ENCODE results near the gene HRG. TPM values are rescaled to one million over a fixed set of nuclear protein-coding genes. Genes with fewer than 3 reads are reported as not detected.

The HRG gene, protein sequence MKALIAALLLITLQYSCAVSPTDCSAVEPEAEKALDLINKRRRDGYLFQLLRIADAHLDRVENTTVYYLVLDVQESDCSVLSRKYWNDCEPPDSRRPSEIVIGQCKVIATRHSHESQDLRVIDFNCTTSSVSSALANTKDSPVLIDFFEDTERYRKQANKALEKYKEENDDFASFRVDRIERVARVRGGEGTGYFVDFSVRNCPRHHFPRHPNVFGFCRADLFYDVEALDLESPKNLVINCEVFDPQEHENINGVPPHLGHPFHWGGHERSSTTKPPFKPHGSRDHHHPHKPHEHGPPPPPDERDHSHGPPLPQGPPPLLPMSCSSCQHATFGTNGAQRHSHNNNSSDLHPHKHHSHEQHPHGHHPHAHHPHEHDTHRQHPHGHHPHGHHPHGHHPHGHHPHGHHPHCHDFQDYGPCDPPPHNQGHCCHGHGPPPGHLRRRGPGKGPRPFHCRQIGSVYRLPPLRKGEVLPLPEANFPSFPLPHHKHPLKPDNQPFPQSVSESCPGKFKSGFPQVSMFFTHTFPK
- total RNA-seq: not detected

- Histone ChIP-seq H3K9me3 (no peaks in the 10 kb centered on the region), H3K27me3 (no peaks in the 10 kb centered on the region), H3K4me3 (no peak within 1 kb of the TSS), H3K27ac (no peak within 1 kb of the TSS), H3K4me1 (no peaks in the 10 kb centered on the region), H3K36me3 (no peaks in the 10 kb centered on the region)
- TF ChIP-seq, protein P1, sequence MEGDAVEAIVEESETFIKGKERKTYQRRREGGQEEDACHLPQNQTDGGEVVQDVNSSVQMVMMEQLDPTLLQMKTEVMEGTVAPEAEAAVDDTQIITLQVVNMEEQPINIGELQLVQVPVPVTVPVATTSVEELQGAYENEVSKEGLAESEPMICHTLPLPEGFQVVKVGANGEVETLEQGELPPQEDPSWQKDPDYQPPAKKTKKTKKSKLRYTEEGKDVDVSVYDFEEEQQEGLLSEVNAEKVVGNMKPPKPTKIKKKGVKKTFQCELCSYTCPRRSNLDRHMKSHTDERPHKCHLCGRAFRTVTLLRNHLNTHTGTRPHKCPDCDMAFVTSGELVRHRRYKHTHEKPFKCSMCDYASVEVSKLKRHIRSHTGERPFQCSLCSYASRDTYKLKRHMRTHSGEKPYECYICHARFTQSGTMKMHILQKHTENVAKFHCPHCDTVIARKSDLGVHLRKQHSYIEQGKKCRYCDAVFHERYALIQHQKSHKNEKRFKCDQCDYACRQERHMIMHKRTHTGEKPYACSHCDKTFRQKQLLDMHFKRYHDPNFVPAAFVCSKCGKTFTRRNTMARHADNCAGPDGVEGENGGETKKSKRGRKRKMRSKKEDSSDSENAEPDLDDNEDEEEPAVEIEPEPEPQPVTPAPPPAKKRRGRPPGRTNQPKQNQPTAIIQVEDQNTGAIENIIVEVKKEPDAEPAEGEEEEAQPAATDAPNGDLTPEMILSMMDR (IDR thresholded peaks at IDR 0.05): no peak
- no peak for DNase-seq (ENCODE audit: low spot score)
These were observed at the start of gene HRG for GRCh38 chr3:186665625-186666188. HRG (plus strand) TSS chr3:186666014; CDS start chr3:186666032, 18 bp downstream.

GRCh38 chr3:186616299-186616617, 49.6 kb upstream of the HRG start:
- Histone ChIP-seq H3K27ac (no peak overlapping the region), H3K4me1 (peaks cover 0 to 9% of the 10 kb centered on the region in 2 donors), H3K36me3 (no peaks in the 10 kb centered on the region), H3K9me3 (no peaks in the 10 kb centered on the region), H3K27me3 (no peaks in the 10 kb centered on the region), H3K4me3 (no peak overlapping the region)
- DNase-seq (ENCODE audit: low spot score): no peak
- TF ChIP-seq, protein P1 (IDR thresholded peaks at IDR 0.05): no peak

DNA sequence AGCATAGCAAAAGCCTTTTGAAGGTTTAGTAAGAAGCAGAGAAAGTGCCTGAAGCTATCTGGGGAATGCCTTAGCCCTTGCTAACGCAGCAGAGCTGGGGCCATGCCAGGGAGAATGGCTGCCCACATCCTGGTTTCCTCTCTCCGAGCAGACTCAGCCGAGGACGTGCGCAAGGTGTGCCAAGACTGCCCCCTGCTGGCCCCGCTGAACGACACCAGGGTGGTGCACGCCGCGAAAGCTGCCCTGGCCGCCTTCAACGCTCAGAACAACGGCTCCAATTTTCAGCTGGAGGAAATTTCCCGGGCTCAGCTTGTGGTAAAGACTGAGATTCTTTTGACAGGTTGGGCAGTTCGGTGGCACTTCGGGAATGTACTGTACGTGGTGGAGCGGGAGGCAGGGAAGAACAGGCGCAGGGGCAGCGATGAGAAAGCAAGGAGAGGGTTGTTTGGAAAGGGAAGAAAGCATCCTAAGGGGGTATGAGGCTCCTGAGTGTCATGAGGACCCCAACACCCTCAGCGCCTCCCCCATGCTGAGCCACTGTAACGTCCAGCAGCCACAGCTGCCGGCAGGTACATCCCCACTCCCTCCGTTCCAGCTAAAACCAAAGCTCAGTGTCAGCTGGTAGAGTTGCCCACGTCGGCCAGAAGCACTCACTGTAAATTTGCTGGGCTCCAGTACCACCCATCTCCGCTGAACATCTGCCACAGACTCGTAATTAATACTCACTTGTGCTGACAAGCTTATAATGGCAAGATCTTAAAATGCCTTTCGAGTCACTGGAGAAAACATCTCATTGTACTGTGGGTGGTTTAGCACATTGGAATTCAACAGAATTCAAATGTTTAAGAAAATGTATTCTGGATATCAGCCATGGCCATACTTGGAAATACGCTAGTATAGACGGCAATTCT, 48.5 kb upstream of the HRG start:
- DNase-seq (ENCODE audit: low spot score): peak; percentile 80
- TF ChIP-seq, protein P1 (IDR thresholded peaks at IDR 0.05): peak; percentile 80 to 90
- H3K27me3 ChIP-seq: no peaks in the 10 kb centered on the region

DNA sequence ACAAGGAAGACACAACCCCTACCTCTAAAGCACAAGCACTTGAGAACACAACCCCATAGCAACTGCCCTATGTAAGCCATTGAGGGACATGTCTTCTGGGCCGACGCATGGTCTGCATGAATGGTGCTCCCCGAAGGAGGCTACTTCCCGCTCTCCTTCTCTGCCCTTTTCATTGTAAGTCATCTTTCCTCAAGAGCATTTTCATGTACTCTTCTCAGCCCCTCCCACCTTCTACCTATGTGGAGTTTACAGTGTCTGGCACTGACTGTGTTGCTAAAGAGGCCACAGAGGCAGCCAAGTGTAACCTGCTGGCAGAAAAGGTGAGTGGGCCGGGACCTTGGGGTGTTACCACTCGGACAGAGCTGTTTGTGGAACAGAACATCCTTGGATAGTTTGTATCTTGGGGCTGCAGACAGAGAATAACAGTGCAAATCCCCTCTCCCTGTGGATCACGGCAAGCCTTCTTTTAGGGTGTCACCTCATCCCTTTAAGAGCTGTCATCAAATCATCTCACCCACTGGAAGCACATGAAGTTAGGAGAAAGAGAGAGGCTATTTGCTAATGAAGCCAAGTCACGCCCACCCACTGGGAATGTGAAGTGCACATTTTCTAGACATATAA, 47.4 kb upstream of the HRG start:
- TF ChIP-seq, protein P1 (IDR thresholded peaks at IDR 0.05): no peak
- Histone ChIP-seq H3K27ac (no peak overlapping the region), H3K36me3 (no peaks in the 10 kb centered on the region), H3K27me3 (no peaks in the 10 kb centered on the region), H3K4me1 (peaks cover 0 to 9% of the 10 kb centered on the region in 2 donors), H3K4me3 (no peak overlapping the region), H3K9me3 (no peaks in the 10 kb centered on the region)
- DNase-seq (ENCODE audit: low spot score): no peak

More for the DNA sequence above, 48.5 kb upstream of the HRG start:
- Histone ChIP-seq H3K27ac (no peak overlapping the region), H3K4me3 (peak overlapping the region in 1 of 2 donors; percentile 30), H3K36me3 (no peaks in the 10 kb centered on the region), H3K4me1 (peaks cover 0 to 9% of the 10 kb centered on the region in 2 donors), H3K9me3 (no peaks in the 10 kb centered on the region)

DNA sequence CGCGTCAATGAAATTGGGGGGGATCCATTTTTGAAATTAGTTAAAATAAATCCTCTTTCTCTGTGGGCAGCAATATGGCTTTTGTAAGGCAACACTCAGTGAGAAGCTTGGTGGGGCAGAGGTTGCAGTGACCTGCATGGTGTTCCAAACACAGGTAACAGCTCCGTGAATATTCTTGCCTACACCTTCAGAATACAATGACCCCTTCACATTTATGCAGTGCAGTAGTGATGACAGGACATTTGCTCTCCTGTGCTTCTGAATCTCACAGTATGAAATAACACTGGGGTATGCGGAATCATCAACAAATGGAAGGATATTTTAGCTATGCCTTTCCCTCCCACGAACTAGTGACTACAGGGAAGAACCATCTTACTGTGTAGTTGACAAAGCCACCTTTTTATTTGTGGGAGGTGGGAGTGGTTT, 46.0 kb upstream of the HRG start:
- no peaks in the 10 kb centered on the region for H3K9me3 ChIP-seq
- no peaks in the 10 kb centered on the region for H3K36me3 ChIP-seq
- H3K27ac ChIP-seq: no peak overlapping the region
- TF ChIP-seq, protein P1 (IDR thresholded peaks at IDR 0.05): no peak
- peaks cover 0 to 9% of the 10 kb centered on the region in 2 donors for H3K4me1 ChIP-seq
- no peak for DNase-seq (ENCODE audit: low spot score)
- H3K4me3 ChIP-seq: no peak overlapping the region
- H3K27me3 ChIP-seq: no peaks in the 10 kb centered on the region

Data from right atrium auricular region (tissue), 2 donors.